NT2/D1 (cell line): ENCODE data around the gene FAM117A.
"Not testable (repeated sequence)": the region's sequence is repeated elsewhere in the genome, so short reads cannot be mapped to it uniquely, and the experiment has no call there.

Experiments
- DNase-seq: peaks from one replicate; pipeline ENCODE4 v3.0.0-alpha.2; 2011; ENCODE audit warnings: low read depth, low spot score
- H3K27me3 ChIP-seq: 2 replicates; pipeline ENCODE4 v1.6.0; 2011; ENCODE audit warnings: mild to moderate bottlenecking; ENCODE audit not compliant: insufficient read length, insufficient read depth
- H3K36me3 ChIP-seq: 2 replicates; pipeline ENCODE4 v1.6.1; 2011; ENCODE audit warnings: mild to moderate bottlenecking, low read length, mixed read lengths; ENCODE audit not compliant: insufficient read depth, insufficient read length
- H3K4me1 ChIP-seq: 2 replicates; pipeline ENCODE4 v1.5.1; 2011; ENCODE audit not compliant: insufficient read depth, insufficient read length
- H3K4me3 ChIP-seq: 2 replicates; pipeline ENCODE4 v1.5.1; 2011; ENCODE audit warnings: low read depth; ENCODE audit not compliant: insufficient read length
- H3K9ac ChIP-seq: 2 replicates; pipeline ENCODE4 v1.6.0; 2011; ENCODE audit warnings: low read depth; ENCODE audit not compliant: insufficient read length
- H3K9me3 ChIP-seq: 2 replicates; pipeline ENCODE4 v1.5.1; 2011; ENCODE audit warnings: mild to moderate bottlenecking, low read length; ENCODE audit not compliant: insufficient read depth
- SUZ12 ChIP-seq: IDR thresholded peaks from 2 replicates; pipeline ENCODE4 v1.6.1; 2011; ENCODE audit not compliant: insufficient read length, insufficient read depth; ENCODE audit errors: extremely low read depth
- YY1 ChIP-seq: IDR thresholded peaks from 2 replicates; pipeline ENCODE4 v1.6.1; 2011; ENCODE audit not compliant: insufficient read length, insufficient read depth
- ZNF274 ChIP-seq: IDR thresholded peaks from 2 replicates; pipeline ENCODE4 v1.6.1; 2011; ENCODE audit warnings: mild to moderate bottlenecking, low read depth, low read length

FAM117A gene

GRCh38 chr17:49677933-49678847 is 85.7 kb downstream of the FAM117A start, which contains the start of gene SPOP:
SPOP (minus strand) TSS chr17:49678097; CDS start chr17:49622810, 55,287 bp downstream.
- no peak for TF ChIP-seq ZNF274
- no peak for TF ChIP-seq YY1
- TF ChIP-seq SUZ12: no peak
- DNase-seq: peak; percentile 96
- Histone ChIP-seq H3K36me3 (peaks cover 11% of the 10 kb centered on the region), H3K27me3 (no peaks in the 10 kb centered on the region), H3K9ac (peak within 1 kb of the TSS; percentile 86), H3K4me1 (no peaks in the 10 kb centered on the region), H3K9me3 (peaks cover 5% of the 10 kb centered on the region; the same call in 1 of the 2 replicates), H3K4me3 (peak within 1 kb of the TSS; percentile 48)

GRCh38 chr17:49677134-49677932 is 86.6 kb downstream of the FAM117A start:
- no peaks in the 10 kb centered on the region for H3K4me1 ChIP-seq
- H3K36me3 ChIP-seq: peaks cover 11% of the 10 kb centered on the region
- H3K4me3 ChIP-seq: peak overlapping the region; percentile 48
- DNase-seq: peak; percentile 81
- H3K9ac ChIP-seq: peak overlapping the region; percentile 86
- no peaks in the 10 kb centered on the region for H3K27me3 ChIP-seq
- TF ChIP-seq YY1 (no peak), SUZ12 (no peak), ZNF274 (no peak)
- H3K9me3 ChIP-seq: peaks cover 5% of the 10 kb centered on the region; the same call in 1 of the 2 replicates

GRCh38 chr17:49676276-49676868 is 87.6 kb downstream of the FAM117A start:
- no peaks in the 10 kb centered on the region for H3K4me1 ChIP-seq
- no peak for DNase-seq

DNA sequence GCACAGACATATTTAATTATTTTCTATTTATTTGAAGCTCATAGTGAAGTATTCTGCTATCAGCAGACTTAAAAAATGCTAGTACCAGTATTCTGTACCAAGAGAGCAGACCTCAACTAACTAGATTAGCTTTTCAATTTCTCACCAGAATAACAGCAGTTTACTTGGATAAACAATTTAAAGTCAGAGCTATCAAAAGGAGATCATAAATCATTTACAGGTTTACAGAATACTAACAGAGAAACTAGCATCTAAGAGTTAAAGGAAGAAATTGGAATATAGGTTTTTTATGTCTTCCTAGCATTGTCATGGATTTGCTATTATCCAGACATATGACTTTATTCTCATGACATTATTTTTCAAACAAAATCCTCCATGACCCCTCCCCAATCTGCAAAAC is 89.4 kb downstream of the FAM117A start:
- DNase-seq: no peak
- Histone ChIP-seq H3K36me3 (peaks cover 11% of the 10 kb centered on the region), H3K9ac (no peak overlapping the region), H3K27me3 (no peaks in the 10 kb centered on the region), H3K9me3 (peaks cover 5% of the 10 kb centered on the region; the same call in 1 of the 2 replicates), H3K4me3 (no peak overlapping the region), H3K4me1 (no peaks in the 10 kb centered on the region)
- TF ChIP-seq ZNF274 (no peak), YY1 (no peak)

More at GRCh38 chr17:49676276-49676868, 87.6 kb downstream of the FAM117A start:
- Histone ChIP-seq H3K36me3 (peaks cover 11% of the 10 kb centered on the region), H3K4me3 (peak overlapping the region; percentile 48), H3K9ac (peak overlapping the region; percentile 86), H3K27me3 (no peaks in the 10 kb centered on the region), H3K9me3 (peaks cover 5% of the 10 kb centered on the region; the same call in 1 of the 2 replicates)
- no peak for TF ChIP-seq ZNF274
- TF ChIP-seq YY1: no peak
- TF ChIP-seq SUZ12: no peak

- H3K36me3 ChIP-seq: peaks cover 11% of the 10 kb centered on the region
- H3K9ac ChIP-seq, H3K4me1 ChIP-seq, H3K4me3 ChIP-seq, H3K27me3 ChIP-seq, H3K9me3 ChIP-seq, DNase-seq: not testable (repeated sequence)
Measured at GRCh38 chr17:49673679-49674078, 90.3 kb downstream of the FAM117A start.

- Histone ChIP-seq H3K4me1 (no peaks in the 10 kb centered on the region), H3K4me3 (no peak overlapping the region), H3K27me3 (no peaks in the 10 kb centered on the region), H3K9ac (no peak overlapping the region), H3K36me3 (peaks cover 11% of the 10 kb centered on the region), H3K9me3 (no peaks in the 10 kb centered on the region)
- TF ChIP-seq SUZ12: no peak
- TF ChIP-seq YY1: no peak
- no peak for TF ChIP-seq ZNF274
- DNase-seq: no peak
Measured at GRCh38 chr17:49670641-49671040, 93.3 kb downstream of the FAM117A start.

DNA sequence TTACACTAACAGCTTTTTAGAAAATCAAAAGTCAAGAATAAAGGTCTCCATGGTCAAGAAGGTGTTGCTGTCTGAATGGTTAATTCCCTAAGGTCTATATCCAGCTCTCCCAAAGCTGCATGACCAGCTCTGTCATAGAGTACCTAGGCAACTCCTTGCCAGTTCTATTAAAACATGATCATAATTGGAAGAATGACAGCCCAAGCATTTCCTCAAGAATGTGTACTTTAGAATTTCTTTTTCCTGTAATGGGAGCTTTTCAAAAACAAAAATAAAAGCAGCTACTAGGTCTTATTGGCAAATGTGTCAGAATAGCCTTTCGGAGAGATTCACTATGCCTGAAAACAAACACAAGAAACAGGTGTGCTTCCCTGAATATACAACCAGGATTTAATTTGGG is 93.9 kb downstream of the FAM117A start:
- no peak for DNase-seq
- H3K27me3 ChIP-seq: no peaks in the 10 kb centered on the region
- H3K36me3 ChIP-seq: peaks cover 8% of the 10 kb centered on the region
- TF ChIP-seq ZNF274 (no peak), SUZ12 (no peak), YY1 (no peak)
- H3K9ac ChIP-seq: no peak overlapping the region
- H3K9me3 ChIP-seq: no peaks in the 10 kb centered on the region
- no peaks in the 10 kb centered on the region for H3K4me1 ChIP-seq
- H3K4me3 ChIP-seq: no peak overlapping the region
